Ascending aorta (tissue), 2 donors: ENCODE data around the gene KCNH5. TPM values are rescaled to one million over a fixed set of nuclear protein-coding genes. Genes with fewer than 3 reads are reported as not detected.

Experiments
- DNase-seq, 2 donors: peaks; one replicate each; pipeline ENCODE4 v3.0.0-alpha.2; 2019; ENCODE audit warnings: low spot score in 2 of 2
- H3K27ac ChIP-seq, 2 donors: fragments of 200-600 bp; sonication (generic); one replicate each; pipeline ENCODE4 v1.5.1; 2016 to 2017; ENCODE audit warnings: mild to moderate bottlenecking in 1 of 2
- H3K27me3 ChIP-seq: fragments of 200-600 bp; sonication (generic); one replicate; pipeline ENCODE4 v1.5.1; 2017
- H3K36me3 ChIP-seq, 2 donors: fragments of 200-600 bp; sonication (generic); one replicate each; pipeline ENCODE4 v1.5.1; 2016
- H3K4me1 ChIP-seq, 2 donors: fragments of 200-600 bp; sonication (generic); one replicate each; pipeline ENCODE4 v1.5.1; 2016 to 2017; ENCODE audit warnings: mild to moderate bottlenecking in 1 of 2
- H3K4me3 ChIP-seq, 2 donors: fragments of 200-600 bp; sonication (generic); one replicate each; pipeline ENCODE4 v1.5.1; 2016 to 2017; ENCODE audit warnings: mild to moderate bottlenecking in 1 of 2
- H3K9me3 ChIP-seq, 2 donors: fragments of 200-600 bp; sonication (generic); one replicate each; pipeline ENCODE4 v1.5.1; 2016
- CTCF ChIP-seq, 3 experiments: fragments of 200-600 bp in 2 of 3; fragments of 450-650 bp in 1 of 3; sonication (generic) in 2 of 3; IDR thresholded peaks; one replicate each; pipeline ENCODE4 v1.5.1; 2016 to 2019; ENCODE audit warnings: antibody characterized with exemption in 3 of 3, mild to moderate bottlenecking in 1 of 3, moderate library complexity in 1 of 3
- intact Hi-C: fragments of 100-400 bp; cut with DNase I; formaldehyde crosslinking; loops from one replicate; pipeline ENCODE4 v1.15.1; 2023
- total RNA-seq: library from RNA; depleted of rRNA; stranded (reverse); fragments of >200 nt; gene quantifications from one replicate; pipeline ENCODE4 v1.1.0, GENCODE V29; 2016

KCNH5 gene
- total RNA-seq, 1 donor from 2014 or later, result not detected

- intact Hi-C loops, result no loop called here
- H3K9me3 ChIP-seq, result no peaks in the 10 kb centered on the region
- no peak for TF ChIP-seq CTCF (IDR thresholded peaks at IDR 0.05)
- no peak overlapping the region for H3K4me3 ChIP-seq
- H3K27me3 ChIP-seq, result no peaks in the 10 kb centered on the region
- H3K36me3 ChIP-seq, result no peaks in the 10 kb centered on the region
- no peak for DNase-seq
- H3K4me1 ChIP-seq, result no peaks in the 10 kb centered on the region
- H3K27ac ChIP-seq, result no peak overlapping the region
These were observed 390.1 kb downstream of the KCNH5 start for GRCh38 chr14:62655166-62655565.

- H3K4me1 ChIP-seq, result no peaks in the 10 kb centered on the region
- H3K9me3 ChIP-seq, result no peaks in the 10 kb centered on the region
- H3K36me3 ChIP-seq, result no peaks in the 10 kb centered on the region
- H3K27ac ChIP-seq, result no peak overlapping the region
- DNase-seq, result no peak
- no peak for TF ChIP-seq CTCF (IDR thresholded peaks at IDR 0.05)
- intact Hi-C loops, result no loop called here
- no peak overlapping the region for H3K4me3 ChIP-seq
- H3K27me3 ChIP-seq, result no peaks in the 10 kb centered on the region
These were observed 390.6 kb downstream of the KCNH5 start for GRCh38 chr14:62654641-62655040.

Other genes with a start within 250 kb of the KCNH5 start
- 12.9 TPM for gene RHOJ, start 159.0 kb upstream of the KCNH5 start, total RNA-seq